ENCODE data around the gene LCNL1. TPM values are rescaled to one million over a fixed set of nuclear protein-coding genes. Genes with fewer than 3 reads are reported as not detected.
A peak's percentile ranks its signal among the peaks of the same experiment; 100 is the strongest.

The LCNL1 gene
- total RNA-seq, 4 donors from 2014 or later: 0.28 to 0.83 TPM; not detected in 2

DNA sequence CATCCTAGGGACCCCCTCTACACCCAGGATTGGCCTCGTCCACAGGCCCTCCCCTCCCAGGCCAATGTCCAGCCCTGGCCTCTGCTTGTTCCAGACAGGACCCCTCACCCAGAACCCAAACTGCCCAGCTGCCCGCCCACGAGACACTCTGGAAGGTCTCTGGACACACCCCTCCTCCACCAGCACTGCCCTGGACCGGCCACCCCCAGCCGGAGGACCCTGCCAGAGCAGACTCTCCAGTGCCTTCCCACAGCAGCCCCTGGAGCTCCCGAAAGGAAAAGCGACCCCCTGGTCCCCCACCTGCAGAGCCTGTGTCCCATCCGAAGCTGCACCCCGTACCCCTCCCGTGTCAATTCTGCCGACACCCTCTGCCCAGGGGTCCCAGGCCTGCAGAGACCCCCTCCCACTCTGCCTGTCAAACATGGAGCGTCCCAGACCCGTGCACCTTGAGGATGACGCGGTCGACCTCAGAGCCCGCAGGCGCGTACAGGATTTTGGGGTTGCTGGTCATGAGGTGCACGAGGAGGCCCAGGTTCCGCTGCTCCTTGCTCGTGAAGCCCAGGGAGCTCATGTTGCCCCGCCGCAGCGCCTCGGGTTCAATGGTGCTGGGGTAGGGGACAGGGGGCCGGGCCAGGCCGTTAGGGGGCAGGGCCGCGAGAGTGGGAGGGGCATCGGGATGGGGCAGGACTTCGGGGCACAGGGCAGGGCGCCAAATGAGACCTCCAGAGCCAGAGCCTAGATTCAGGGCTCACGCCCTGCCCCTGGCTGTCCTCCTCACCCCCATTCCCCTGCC is 37.3 kb downstream of the LCNL1 start:
- no peak for DNase-seq
- Histone ChIP-seq H3K36me3 (peaks cover 0 to 32% (median 0%) of the 10 kb centered on the region in 3 donors), H3K27me3 (no peaks in the 10 kb centered on the region), H3K27ac (no peak overlapping the region), H3K4me1 (peaks cover 0 to 25% (median 4%) of the 10 kb centered on the region in 4 donors), H3K4me3 (no peak overlapping the region), H3K9me3 (no peaks in the 10 kb centered on the region)
- TF ChIP-seq CTCF (IDR thresholded peaks at IDR 0.05) (no peak), POLR2A (IDR thresholded peaks at IDR 0.05) (no peak)

GRCh38 chr9:137020771-137021567 is 38.2 kb downstream of the LCNL1 start:
- Histone ChIP-seq H3K4me1 (peaks cover 0 to 33% (median 4%) of the 10 kb centered on the region in 4 donors), H3K9me3 (no peaks in the 10 kb centered on the region), H3K27ac (peak overlapping the region in 1 of 4 donors; percentile 47), H3K27me3 (no peaks in the 10 kb centered on the region), H3K36me3 (peaks cover 0 to 23% (median 0%) of the 10 kb centered on the region in 3 donors), H3K4me3 (no peak overlapping the region)
- TF ChIP-seq CTCF (IDR thresholded peaks at IDR 0.05) (no peak), POLR2A (IDR thresholded peaks at IDR 0.05) (no peak)
- DNase-seq: no peak

- no peak for TF ChIP-seq POLR2A (IDR thresholded peaks at IDR 0.05)
- DNase-seq: no peak
- no peak overlapping the region for H3K4me3 ChIP-seq
- peaks cover 0 to 39% (median 4%) of the 10 kb centered on the region in 4 donors for H3K4me1 ChIP-seq
- H3K9me3 ChIP-seq: no peaks in the 10 kb centered on the region
- no peaks in the 10 kb centered on the region for H3K27me3 ChIP-seq
- peaks cover 0 to 17% (median 0%) of the 10 kb centered on the region in 3 donors for H3K36me3 ChIP-seq
- peak overlapping the region in 1 of 4 donors; percentile 47 for H3K27ac ChIP-seq
These were observed 38.8 kb downstream of the LCNL1 start for GRCh38 chr9:137021568-137021978.

GRCh38 chr9:137021979-137022661 is 39.3 kb downstream of the LCNL1 start:
- Histone ChIP-seq H3K36me3 (peaks cover 0 to 12% (median 0%) of the 10 kb centered on the region in 3 donors), H3K4me1 (peaks cover 1 to 44% (median 5%) of the 10 kb centered on the region in 4 donors), H3K27me3 (no peaks in the 10 kb centered on the region), H3K9me3 (no peaks in the 10 kb centered on the region), H3K4me3 (no peak overlapping the region), H3K27ac (peak overlapping the region in 3 of 4 donors; percentile 63 to 91 (median 86))
- DNase-seq: peak; percentile 38 to 98 (median 96)
- TF ChIP-seq CTCF (IDR thresholded peaks at IDR 0.05) (no peak), POLR2A (IDR thresholded peaks at IDR 0.05) (peak; percentile 77 to 87)

DNA sequence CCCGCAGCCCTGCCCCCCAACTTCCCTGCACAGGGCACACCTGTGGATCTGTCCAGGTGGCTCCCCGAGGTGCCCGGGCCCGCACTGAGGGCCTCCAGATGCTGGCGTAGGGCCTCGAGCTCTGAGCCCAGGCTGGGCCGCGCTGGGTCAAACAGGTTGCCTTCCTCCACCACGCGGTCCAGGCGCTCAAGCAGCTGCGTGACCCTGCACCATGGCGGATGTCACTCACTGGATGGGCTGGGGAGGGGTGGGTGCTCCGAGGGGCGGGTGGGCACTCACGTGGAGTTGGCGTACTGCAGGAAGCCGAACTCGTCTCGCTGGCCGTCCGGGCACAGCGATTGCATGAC is 39.8 kb downstream of the LCNL1 start:
- Histone ChIP-seq H3K4me3 (no peak overlapping the region), H3K27ac (peak overlapping the region in 3 of 4 donors; percentile 63 to 91 (median 86)), H3K9me3 (no peaks in the 10 kb centered on the region), H3K27me3 (no peaks in the 10 kb centered on the region), H3K36me3 (peaks cover 0 to 6% (median 0%) of the 10 kb centered on the region in 3 donors), H3K4me1 (peaks cover 6 to 49% (median 8%) of the 10 kb centered on the region in 4 donors)
- TF ChIP-seq CTCF (IDR thresholded peaks at IDR 0.05) (no peak), POLR2A (IDR thresholded peaks at IDR 0.05) (no peak)
- no peak for DNase-seq

Data from Peyer's patch (tissue), 4 donors.